HT-29 (cell line): ENCODE results near the gene HBG1. TPM values are rescaled to one million over a fixed set of nuclear protein-coding genes. Genes with fewer than 3 reads are reported as not detected.

Experiments
- DNase-seq: peaks from one replicate; pipeline ENCODE4 v3.0.0-alpha.2; 2015; ENCODE audit warnings: low spot score
- total RNA-seq: library from RNA; depleted of rRNA; stranded (reverse); fragments of >200 nt; shearing (Covaris generic); gene quantifications from 2 replicates; pipeline ENCODE4 v1.2.3, GENCODE V29; 2014; rRNA removed

The HBG1 gene
- total RNA-seq, 1 experiment from 2014 or later = not detected

- DNase-seq = no peak
Measured at GRCh38 chr11:5228124-5228523, 21.5 kb downstream of the HBG1 start.

GRCh38 chr11:5227681-5228080 lies 22.0 kb downstream of the HBG1 start:
- no peak for DNase-seq

- no peak for DNase-seq
Measured at GRCh38 chr11:5226732-5227310, 22.8 kb downstream of the HBG1 start, which contains the start of gene HBB. HBB (minus strand) TSS chr11:5227071; CDS start chr11:5227021, 50 bp downstream.

GRCh38 chr11:5225480-5225871 lies 24.2 kb downstream of the HBG1 start:
- no peak for DNase-seq

GRCh38 chr11:5224538-5225479 lies 24.8 kb downstream of the HBG1 start:
- DNase-seq = no peak

GRCh38 chr11:5223686-5224085 lies 26.0 kb downstream of the HBG1 start:
- no peak for DNase-seq

- no peak for DNase-seq
Measured at GRCh38 chr11:5223146-5223545, 26.5 kb downstream of the HBG1 start.

- no peak for DNase-seq
Measured at GRCh38 chr11:5210376-5210885, 39.2 kb downstream of the HBG1 start.

- DNase-seq = peak; percentile 71
Measured at GRCh38 chr11:5204787-5205186, 44.9 kb downstream of the HBG1 start.

GRCh38 chr11:5203366-5203765 lies 46.3 kb downstream of the HBG1 start:
- DNase-seq = no peak

GRCh38 chr11:5200582-5200981 lies 49.1 kb downstream of the HBG1 start, which contains the start of gene OR51V1:
OR51V1 (minus strand) TSS chr11:5200682; CDS start chr11:5200682, 0 bp downstream.
- no peak for DNase-seq

- no peak for DNase-seq
Measured at GRCh38 chr11:5198285-5198684, 51.4 kb downstream of the HBG1 start.

Other genes with a start within 250 kb of the HBG1 start
- not detected in 2 replicates for gene OR52J3, start 203.3 kb downstream of the HBG1 start, total RNA-seq
- gene OR52E2, start 190.2 kb downstream of the HBG1 start, total RNA-seq = not detected in 2 replicates
- not detected in 2 replicates for gene OR52E1, start 180.3 kb downstream of the HBG1 start, total RNA-seq
- gene OR52A5, start 111.5 kb downstream of the HBG1 start, total RNA-seq = not detected in 2 replicates
- gene OR52A1, start 95.1 kb downstream of the HBG1 start, total RNA-seq = not detected in 2 replicates
- gene OR51V1, start 49.2 kb downstream of the HBG1 start, total RNA-seq = not detected in 2 replicates
- gene HBB, start 22.8 kb downstream of the HBG1 start, total RNA-seq = not detected in 2 replicates
- gene HBD, start 15.4 kb downstream of the HBG1 start, total RNA-seq = not detected in 2 replicates
- gene HBG2, start 4.9 kb upstream of the HBG1 start, total RNA-seq = not detected in 2 replicates
- not detected in 2 replicates for gene HBE1, start 20.1 kb upstream of the HBG1 start, total RNA-seq
- not detected in 2 replicates for gene OR51B4, start 52.1 kb upstream of the HBG1 start, total RNA-seq
- not detected in 2 replicates for gene OR51B2, start 74.4 kb upstream of the HBG1 start, total RNA-seq
- not detected in 2 replicates for gene OR51B5, start 93.7 kb upstream of the HBG1 start, total RNA-seq
- not detected in 2 replicates for gene OR51B6, start 101.7 kb upstream of the HBG1 start, total RNA-seq
- gene OR51M1, start 134.0 kb upstream of the HBG1 start, total RNA-seq = not detected in 2 replicates
- gene OR51Q1, start 172.3 kb upstream of the HBG1 start, total RNA-seq = not detected in 2 replicates
- not detected in 2 replicates for gene OR51I1, start 191.7 kb upstream of the HBG1 start, total RNA-seq
- not detected in 2 replicates for gene OR51I2, start 199.5 kb upstream of the HBG1 start, total RNA-seq
- gene OR52D1, start 238.8 kb upstream of the HBG1 start, total RNA-seq = not detected in 2 replicates